ENCODE measurements around the gene HOXA5.
A peak's percentile ranks its signal among the peaks of the same experiment; 100 is the strongest.

DNA sequence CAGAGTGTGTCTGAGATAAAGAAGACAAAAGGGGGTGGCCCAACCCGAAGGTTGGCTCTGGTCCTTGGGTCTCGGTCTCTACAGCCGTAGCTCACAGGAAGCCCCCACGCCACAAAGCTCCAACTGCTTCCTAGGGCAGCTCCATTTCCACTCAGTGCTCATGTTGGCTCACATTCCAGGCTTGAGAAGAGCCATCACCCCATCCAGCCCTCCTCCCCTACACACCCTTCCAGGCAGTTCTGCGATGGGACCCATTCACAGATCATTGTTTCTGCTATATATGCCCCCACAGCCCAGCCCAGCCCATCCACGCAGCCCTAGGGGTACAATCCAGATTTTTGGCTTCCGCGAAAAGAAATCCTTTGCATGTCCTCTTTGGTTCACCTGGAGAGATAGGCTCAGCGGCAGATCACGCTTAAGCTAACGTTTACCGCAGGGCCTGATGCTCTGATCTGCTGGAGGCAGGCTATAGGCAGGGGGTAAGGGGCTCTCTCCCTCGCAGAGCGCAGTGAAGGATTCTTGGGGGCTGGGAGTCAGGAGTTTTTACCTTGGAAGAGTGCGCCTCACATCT lies 47.8 kb upstream of the HOXA5 start:
- TF ChIP-seq ZBTB8A (tag by site-specific recombination; IDR thresholded peaks at IDR 0.05) (0 out of 2 replicates have a peak, but pooled peaks have one; percentile 5), ZBTB21 (tag by site-specific recombination; IDR thresholded peaks at IDR 0.05) (no peak), FEZF1 (tag by site-specific recombination; IDR thresholded peaks at IDR 0.05) (no peak), RBAK (tag by site-specific recombination; IDR thresholded peaks at IDR 0.05) (no peak), ZNF677 (tag by site-specific recombination; IDR thresholded peaks at IDR 0.05) (no peak), ZNF292 (tag by site-specific recombination; IDR thresholded peaks at IDR 0.05; ENCODE audit: borderline replicate concordance, low read depth) (no peak), ZNF174 (tag by site-specific recombination; IDR thresholded peaks at IDR 0.05) (no peak), ZFP3 (tag by site-specific recombination; IDR thresholded peaks at IDR 0.05; ENCODE audit: low read depth) (no peak), ZNF335 (tag by site-specific recombination; conservative IDR thresholded peaks at IDR 0.05) (no peak)
- TF ChIP-seq, protein P1, sequence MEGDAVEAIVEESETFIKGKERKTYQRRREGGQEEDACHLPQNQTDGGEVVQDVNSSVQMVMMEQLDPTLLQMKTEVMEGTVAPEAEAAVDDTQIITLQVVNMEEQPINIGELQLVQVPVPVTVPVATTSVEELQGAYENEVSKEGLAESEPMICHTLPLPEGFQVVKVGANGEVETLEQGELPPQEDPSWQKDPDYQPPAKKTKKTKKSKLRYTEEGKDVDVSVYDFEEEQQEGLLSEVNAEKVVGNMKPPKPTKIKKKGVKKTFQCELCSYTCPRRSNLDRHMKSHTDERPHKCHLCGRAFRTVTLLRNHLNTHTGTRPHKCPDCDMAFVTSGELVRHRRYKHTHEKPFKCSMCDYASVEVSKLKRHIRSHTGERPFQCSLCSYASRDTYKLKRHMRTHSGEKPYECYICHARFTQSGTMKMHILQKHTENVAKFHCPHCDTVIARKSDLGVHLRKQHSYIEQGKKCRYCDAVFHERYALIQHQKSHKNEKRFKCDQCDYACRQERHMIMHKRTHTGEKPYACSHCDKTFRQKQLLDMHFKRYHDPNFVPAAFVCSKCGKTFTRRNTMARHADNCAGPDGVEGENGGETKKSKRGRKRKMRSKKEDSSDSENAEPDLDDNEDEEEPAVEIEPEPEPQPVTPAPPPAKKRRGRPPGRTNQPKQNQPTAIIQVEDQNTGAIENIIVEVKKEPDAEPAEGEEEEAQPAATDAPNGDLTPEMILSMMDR (tag by site-specific recombination; IDR thresholded peaks at IDR 0.05) = no peak
- TF ChIP-seq, protein P2, sequence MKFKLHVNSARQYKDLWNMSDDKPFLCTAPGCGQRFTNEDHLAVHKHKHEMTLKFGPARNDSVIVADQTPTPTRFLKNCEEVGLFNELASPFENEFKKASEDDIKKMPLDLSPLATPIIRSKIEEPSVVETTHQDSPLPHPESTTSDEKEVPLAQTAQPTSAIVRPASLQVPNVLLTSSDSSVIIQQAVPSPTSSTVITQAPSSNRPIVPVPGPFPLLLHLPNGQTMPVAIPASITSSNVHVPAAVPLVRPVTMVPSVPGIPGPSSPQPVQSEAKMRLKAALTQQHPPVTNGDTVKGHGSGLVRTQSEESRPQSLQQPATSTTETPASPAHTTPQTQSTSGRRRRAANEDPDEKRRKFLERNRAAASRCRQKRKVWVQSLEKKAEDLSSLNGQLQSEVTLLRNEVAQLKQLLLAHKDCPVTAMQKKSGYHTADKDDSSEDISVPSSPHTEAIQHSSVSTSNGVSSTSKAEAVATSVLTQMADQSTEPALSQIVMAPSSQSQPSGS (tag by site-specific recombination; IDR thresholded peaks at IDR 0.05; ENCODE audit: low read depth) = no peak
- TF ChIP-seq, protein P3, sequence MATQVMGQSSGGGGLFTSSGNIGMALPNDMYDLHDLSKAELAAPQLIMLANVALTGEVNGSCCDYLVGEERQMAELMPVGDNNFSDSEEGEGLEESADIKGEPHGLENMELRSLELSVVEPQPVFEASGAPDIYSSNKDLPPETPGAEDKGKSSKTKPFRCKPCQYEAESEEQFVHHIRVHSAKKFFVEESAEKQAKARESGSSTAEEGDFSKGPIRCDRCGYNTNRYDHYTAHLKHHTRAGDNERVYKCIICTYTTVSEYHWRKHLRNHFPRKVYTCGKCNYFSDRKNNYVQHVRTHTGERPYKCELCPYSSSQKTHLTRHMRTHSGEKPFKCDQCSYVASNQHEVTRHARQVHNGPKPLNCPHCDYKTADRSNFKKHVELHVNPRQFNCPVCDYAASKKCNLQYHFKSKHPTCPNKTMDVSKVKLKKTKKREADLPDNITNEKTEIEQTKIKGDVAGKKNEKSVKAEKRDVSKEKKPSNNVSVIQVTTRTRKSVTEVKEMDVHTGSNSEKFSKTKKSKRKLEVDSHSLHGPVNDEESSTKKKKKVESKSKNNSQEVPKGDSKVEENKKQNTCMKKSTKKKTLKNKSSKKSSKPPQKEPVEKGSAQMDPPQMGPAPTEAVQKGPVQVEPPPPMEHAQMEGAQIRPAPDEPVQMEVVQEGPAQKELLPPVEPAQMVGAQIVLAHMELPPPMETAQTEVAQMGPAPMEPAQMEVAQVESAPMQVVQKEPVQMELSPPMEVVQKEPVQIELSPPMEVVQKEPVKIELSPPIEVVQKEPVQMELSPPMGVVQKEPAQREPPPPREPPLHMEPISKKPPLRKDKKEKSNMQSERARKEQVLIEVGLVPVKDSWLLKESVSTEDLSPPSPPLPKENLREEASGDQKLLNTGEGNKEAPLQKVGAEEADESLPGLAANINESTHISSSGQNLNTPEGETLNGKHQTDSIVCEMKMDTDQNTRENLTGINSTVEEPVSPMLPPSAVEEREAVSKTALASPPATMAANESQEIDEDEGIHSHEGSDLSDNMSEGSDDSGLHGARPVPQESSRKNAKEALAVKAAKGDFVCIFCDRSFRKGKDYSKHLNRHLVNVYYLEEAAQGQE (tag by site-specific recombination; IDR thresholded peaks at IDR 0.05) = no peak
